ENCODE measurements around the gene RPL13A.

The RPL13A gene

GRCh38 chr19:49486710-49487276 lies 615 bp upstream of the RPL13A start:
- DNase-seq, result no peak

GRCh38 chr19:49488046-49488862 lies 846 bp downstream of the RPL13A start:
- peak; percentile 41 for DNase-seq

- DNase-seq, result peak; percentile 21
These were observed 1.6 kb downstream of the RPL13A start for GRCh38 chr19:49488863-49489537.

GRCh38 chr19:49489601-49490167 lies 2.3 kb downstream of the RPL13A start:
- DNase-seq, result peak; percentile 47

- no peak for DNase-seq
These were observed 3.0 kb downstream of the RPL13A start for GRCh38 chr19:49490287-49491029.

GRCh38 chr19:49491030-49491803 lies 3.8 kb downstream of the RPL13A start:
- peak; percentile 29 for DNase-seq

- peak; percentile 24 for DNase-seq
These were observed 4.6 kb downstream of the RPL13A start for GRCh38 chr19:49491804-49492572.

- DNase-seq, result peak; percentile 68
These were observed 5.4 kb downstream of the RPL13A start for GRCh38 chr19:49492573-49493405.

GRCh38 chr19:49496574-49497008 lies 9.2 kb downstream of the RPL13A start:
- DNase-seq, result no peak

GRCh38 chr19:49497047-49497788 lies 9.8 kb downstream of the RPL13A start:
- DNase-seq, result peak; percentile 98

GRCh38 chr19:49497789-49498103 lies 10.3 kb downstream of the RPL13A start:
- no peak for DNase-seq

GRCh38 chr19:49498475-49498874 lies 11.1 kb downstream of the RPL13A start:
- DNase-seq, result no peak

GRCh38 chr19:49499030-49499670 lies 11.7 kb downstream of the RPL13A start:
- peak; percentile 47 for DNase-seq

- DNase-seq, result peak; percentile 79
These were observed 15.6 kb downstream of the RPL13A start for GRCh38 chr19:49502866-49503581.

- no peak for DNase-seq
These were observed 16.2 kb downstream of the RPL13A start for GRCh38 chr19:49503582-49503962.

GRCh38 chr19:49506575-49507105 lies 19.2 kb downstream of the RPL13A start:
- peak; percentile 85 for DNase-seq

- DNase-seq, result no peak
These were observed 20.5 kb downstream of the RPL13A start for GRCh38 chr19:49507803-49508494.

Data from hematopoietic multipotent progenitor cell treated with erythropoietin and hydrocortisone succinate and interleukin-3 and kit ligand, for 6 days (in vitro differentiated cells).